Kidney (tissue), 14 donors: ENCODE results near the gene ICE2. TPM values are rescaled to one million over a fixed set of nuclear protein-coding genes. Genes with fewer than 3 reads are reported as not detected.

ENCODE experiments used
- DNase-seq, 5 donors: peaks; one replicate each; pipeline ENCODE4 v3.0.0-alpha.2; 2013 to 2020
- FAIRE-seq: peaks from 2 replicates; lab custom pipeline; 2012; peaks lifted over from hg19 to GRCh38; lab: Jason Lieb, UNC
- H3K27ac ChIP-seq, 2 donors: one replicate each; pipeline ENCODE4 v1.7.0; 2013; ENCODE audit warnings: low read depth in 2 of 2, low read length in 2 of 2, inconsistent platforms in 1 of 2
- H3K27me3 ChIP-seq: one replicate; pipeline ENCODE4 v1.7.1; 2013; ENCODE audit warnings: low read length, inconsistent platforms; ENCODE audit not compliant: control insufficient read depth, insufficient read depth
- H3K36me3 ChIP-seq, 3 donors: one replicate each; pipeline versions ENCODE4 v1.7.0 to v1.7.1; 2013; ENCODE audit warnings: low read length in 3 of 3, control low read depth in 1 of 3, inconsistent platforms in 1 of 3; ENCODE audit not compliant: insufficient read depth in 3 of 3, control insufficient read depth in 2 of 3
- H3K4me1 ChIP-seq, 3 donors: one replicate each; pipeline versions ENCODE4 v1.7.0 to v1.7.1; 2013; ENCODE audit warnings: low read length in 3 of 3, inconsistent platforms in 1 of 3, low read depth in 1 of 3; ENCODE audit not compliant: control insufficient read depth in 2 of 3, insufficient read depth in 2 of 3
- H3K4me3 ChIP-seq, 3 donors: one replicate each; pipeline versions ENCODE4 v1.7.0 to v1.8.1; 2013; ENCODE audit warnings: low read length in 3 of 3, control low read depth in 1 of 3, inconsistent platforms in 1 of 3
- H3K9ac ChIP-seq, 3 donors: one replicate each; pipeline versions ENCODE4 v1.7.0 to v1.7.1; 2013; ENCODE audit warnings: low read length in 3 of 3, control low read depth in 1 of 3, inconsistent platforms in 1 of 3
- H3K9me3 ChIP-seq, 3 donors: one replicate each; pipeline versions ENCODE4 v1.7.0 to v1.7.1; 2013; ENCODE audit warnings: low read length in 3 of 3, control low read depth in 1 of 3, inconsistent platforms in 1 of 3; ENCODE audit not compliant: control insufficient read depth in 2 of 3, insufficient read depth in 1 of 3
- CTCF ChIP-seq: IDR thresholded peaks from 3 replicates; pipeline ENCODE4 v1.5.1; 2012; ENCODE audit warnings: mild to moderate bottlenecking, moderate library complexity, borderline replicate concordance; ENCODE audit not compliant: insufficient read depth; ENCODE audit errors: extremely low read depth
- intact Hi-C: fragments of 100-400 bp; cut with DNase I; formaldehyde crosslinking; loops from one replicate; pipeline ENCODE4 v1.11.1; 2022
- polyA plus RNA-seq: library from polyadenylated mRNA; stranded (reverse); fragments of 350-450 nt; fragmentation: Illumina TruSeq; extraction: RNeasy Lipid Tissue Mini Kit (QIAGEN cat#74804); gene quantifications from one replicate; pipeline ENCODE4 v1.2.3, GENCODE V29; 2014; ENCODE audit warnings: low read depth, low replicate concordance; ENCODE audit not compliant: insufficient read depth
- total RNA-seq: library from RNA; stranded (reverse); fragmentation: NEBNext Ultra II Directional; extraction: Animal tissue kit (Norgen Biotek cat#: 25700); gene quantifications from one replicate; pipeline ENCODE4 v1.2.1, GENCODE V29; 2021
- donor health status: control.
- donor health status: control.
- donor health status: control.
- donor health status: control.
- donor health status: control.
- donor health status: DM: yes; HTN: yes; CAD: no.
- donor health status: Normal renal cell carcinoma (clear cell type).

ICE2 gene
- total and polyA plus RNA-seq, 2 donors from 2014 or later, result 16.4 to 61.4 TPM

DNA sequence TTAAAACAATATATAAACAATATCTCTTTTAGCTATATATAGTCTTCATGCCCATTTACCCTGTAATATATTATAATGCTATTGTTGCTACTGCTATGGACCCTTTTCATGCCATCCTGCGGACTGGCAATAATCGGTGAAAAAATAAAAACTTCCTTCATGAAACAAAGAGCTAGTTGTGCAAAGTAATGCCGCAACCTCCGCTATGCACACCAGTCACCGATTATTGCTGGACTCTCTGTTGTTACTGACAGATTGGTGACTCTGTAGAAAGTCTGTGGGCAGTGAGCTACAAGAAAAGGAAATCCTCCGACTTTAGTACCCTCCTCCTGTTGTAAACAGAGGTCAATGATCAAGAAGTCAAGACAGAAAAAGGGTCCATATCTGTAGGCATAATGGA lies 17.9 kb upstream of the ICE2 start:
- H3K27ac ChIP-seq, result no peak overlapping the region
- H3K9ac ChIP-seq, result no peak overlapping the region
- H3K9me3 ChIP-seq, result no peaks in the 10 kb centered on the region
- intact Hi-C loops, result no loop called here
- no peaks in the 10 kb centered on the region for H3K4me1 ChIP-seq
- no peak for DNase-seq
- peaks cover 0 to 38% (median 6%) of the 10 kb centered on the region in 3 donors for H3K36me3 ChIP-seq
- no peak overlapping the region for H3K4me3 ChIP-seq
- no peak for FAIRE-seq
- H3K27me3 ChIP-seq, result no peaks in the 10 kb centered on the region
- TF ChIP-seq CTCF, result no peak

DNA sequence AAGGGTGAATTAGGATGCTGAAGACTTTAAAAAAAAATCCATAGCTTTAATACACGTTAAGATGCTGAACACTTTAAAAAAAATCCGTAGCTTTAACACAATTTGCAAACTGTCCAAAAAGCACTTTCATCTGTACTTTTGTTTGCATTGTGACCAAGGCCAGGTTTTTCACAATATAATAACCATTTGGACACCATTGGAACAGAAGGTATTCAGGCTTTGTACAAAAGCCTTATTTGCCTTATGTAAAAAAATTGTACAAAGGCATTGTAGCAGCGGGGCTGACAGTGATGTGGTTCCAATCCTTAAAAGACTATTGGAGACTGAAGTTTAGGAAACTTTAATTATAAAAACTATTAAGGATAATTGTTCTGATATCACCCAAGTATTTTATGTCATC lies 15.2 kb upstream of the ICE2 start:
- FAIRE-seq, result no peak

GRCh38 chr15:60493166-60493565 lies 14.2 kb upstream of the ICE2 start:
- intact Hi-C loops, result no loop called here
- DNase-seq (no peak), FAIRE-seq (no peak)
- Histone ChIP-seq H3K27me3 (no peaks in the 10 kb centered on the region), H3K9me3 (no peaks in the 10 kb centered on the region), H3K4me3 (no peak overlapping the region), H3K27ac (no peak overlapping the region), H3K4me1 (no peaks in the 10 kb centered on the region), H3K9ac (no peak overlapping the region), H3K36me3 (peaks cover 0 to 22% (median 3%) of the 10 kb centered on the region in 3 donors)
- TF ChIP-seq CTCF, result no peak

More for the DNA sequence above, 15.2 kb upstream of the ICE2 start:
- Histone ChIP-seq H3K4me3 (no peak overlapping the region), H3K27ac (no peak overlapping the region), H3K36me3 (peaks cover 0 to 22% (median 6%) of the 10 kb centered on the region in 3 donors), H3K27me3 (no peaks in the 10 kb centered on the region), H3K9ac (no peak overlapping the region), H3K4me1 (no peaks in the 10 kb centered on the region), H3K9me3 (no peaks in the 10 kb centered on the region)
- intact Hi-C loops, result no loop called here
- DNase-seq, result no peak
- no peak for TF ChIP-seq CTCF

DNA sequence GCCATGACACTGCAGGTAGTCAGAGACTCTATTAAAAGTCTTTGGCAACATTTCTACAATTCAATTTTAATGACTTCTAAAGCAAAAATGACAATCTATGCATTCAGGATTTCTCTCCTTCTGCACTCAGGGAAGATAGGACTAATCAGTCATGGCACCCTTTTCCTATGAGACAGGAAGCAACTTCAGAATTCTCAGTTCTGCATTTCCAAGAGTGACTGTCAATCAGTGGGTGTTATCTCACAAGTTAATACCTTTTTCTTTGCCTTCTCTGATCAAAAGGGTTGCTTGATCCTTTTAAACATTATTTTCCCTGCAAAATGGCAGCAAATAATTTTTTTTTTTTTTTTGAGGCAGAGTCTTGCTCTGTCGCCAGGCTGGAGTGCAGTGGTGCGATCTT lies 7.8 kb upstream of the ICE2 start:
- Histone ChIP-seq H3K4me1 (no peaks in the 10 kb centered on the region), H3K27ac (no peak overlapping the region), H3K9ac (no peak overlapping the region), H3K27me3 (no peaks in the 10 kb centered on the region), H3K4me3 (no peak overlapping the region), H3K36me3 (no peaks in the 10 kb centered on the region), H3K9me3 (no peaks in the 10 kb centered on the region)
- DNase-seq (no peak), FAIRE-seq (no peak)
- no peak for TF ChIP-seq CTCF
- intact Hi-C loops, result no loop called here
